ENCODE data around the gene PRPH2. TPM values are rescaled to one million over a fixed set of nuclear protein-coding genes. Genes with fewer than 3 reads are reported as not detected.
A peak's percentile ranks its signal among the peaks of the same experiment; 100 is the strongest.

The PRPH2 gene
- total RNA-seq, 1 experiment from 2014 or later, result 1.0 TPM

GRCh38 chr6:42698217-42698616 is 24.2 kb downstream of the PRPH2 start:
- POLR2A ChIA-PET, result interaction anchor here (0.7 kb wide), 1 partner anchor 23 kb away, joined by 3 read pairs; no protein-coding TSS in a partner anchor
- no peaks in the 10 kb centered on the region for H3K27me3 Mint-ChIP-seq (ENCODE audit: low read depth)
- peak; percentile 73 for ATAC-seq
- CTCF ChIA-PET, result interaction anchor here (0.7 to 2.2 kb wide), 7 partner anchors 10 to 446 kb away, joined by 3 to 7 read pairs (median 3); no protein-coding TSS in a partner anchor
- DNase-seq (ENCODE audit: low spot score), result no peak
- no peak overlapping the region for H3K4me3 Mint-ChIP-seq
- TF ChIP-seq ZSCAN18 (CRISPR knock-in tag; IDR thresholded peaks at IDR 0.05) (no peak), CREB1 (CRISPR knock-in tag; IDR thresholded peaks at IDR 0.05) (no peak), USF1 (CRISPR knock-in tag; IDR thresholded peaks at IDR 0.05) (no peak)
- no peaks in the 10 kb centered on the region for H3K36me3 Mint-ChIP-seq
- H3K27ac Mint-ChIP-seq, result no peak overlapping the region
- no peaks in the 10 kb centered on the region for H3K4me1 Mint-ChIP-seq
- H3K9me3 Mint-ChIP-seq, result no peaks in the 10 kb centered on the region

GRCh38 chr6:42697268-42697655 is 25.1 kb downstream of the PRPH2 start:
- H3K27me3 Mint-ChIP-seq (ENCODE audit: low read depth), result no peaks in the 10 kb centered on the region
- no peak for ATAC-seq
- ChIA-PET CTCF (interaction anchor here (0.6 to 2.2 kb wide), 3 partner anchors 11 to 148 kb away, joined by 3 to 7 read pairs (median 5); no protein-coding TSS in a partner anchor), POLR2A (interaction anchor here (0.6 kb wide), 1 partner anchor 321 kb away, joined by 5 read pairs; no protein-coding TSS in a partner anchor)
- TF ChIP-seq ESRRA (CRISPR knock-in tag; IDR thresholded peaks at IDR 0.05; ENCODE audit: borderline replicate concordance), result no peak
- H3K4me3 Mint-ChIP-seq, result no peak overlapping the region
- peaks cover 5% of the 10 kb centered on the region for H3K36me3 Mint-ChIP-seq
- DNase-seq (ENCODE audit: low spot score), result no peak
- H3K9me3 Mint-ChIP-seq, result no peaks in the 10 kb centered on the region
- no peak overlapping the region for H3K27ac Mint-ChIP-seq
- H3K4me1 Mint-ChIP-seq, result no peaks in the 10 kb centered on the region

GRCh38 chr6:42696526-42697267 is 25.7 kb downstream of the PRPH2 start:
- CTCF ChIA-PET, result interaction anchor here (2.1 kb wide), 1 partner anchor 35 kb away, joined by 7 read pairs; no protein-coding TSS in a partner anchor
- H3K4me3 Mint-ChIP-seq, result no peak overlapping the region
- no peak for DNase-seq (ENCODE audit: low spot score)
- ATAC-seq, result no peak
- H3K27ac Mint-ChIP-seq, result no peak overlapping the region
- POLR2A ChIA-PET, result interaction anchor here (0.6 kb wide), 1 partner anchor 320 kb away, joined by 5 read pairs; no protein-coding TSS in a partner anchor
- no peaks in the 10 kb centered on the region for H3K27me3 Mint-ChIP-seq (ENCODE audit: low read depth)
- no peaks in the 10 kb centered on the region for H3K4me1 Mint-ChIP-seq
- TF ChIP-seq SP1 (CRISPR knock-in tag; conservative IDR thresholded peaks at IDR 0.05) (no peak), NR2C2 (CRISPR knock-in tag; IDR thresholded peaks at IDR 0.05) (no peak), E2F1 (CRISPR knock-in tag; IDR thresholded peaks at IDR 0.05) (no peak), IRF2 (CRISPR knock-in tag; IDR thresholded peaks at IDR 0.05; ENCODE audit: borderline replicate concordance, low read depth) (no peak), CREB1 (CRISPR knock-in tag; IDR thresholded peaks at IDR 0.05) (no peak), ARID4B (CRISPR knock-in tag; IDR thresholded peaks at IDR 0.05; ENCODE audit: borderline replicate concordance) (no peak), GTF2I (CRISPR knock-in tag; conservative IDR thresholded peaks at IDR 0.05) (no peak), ATF2 (CRISPR knock-in tag; IDR thresholded peaks at IDR 0.05; ENCODE audit: borderline replicate concordance, low read depth) (no peak), NFE2L1 (CRISPR knock-in tag; IDR thresholded peaks at IDR 0.05) (no peak), TEAD4 (CRISPR knock-in tag; IDR thresholded peaks at IDR 0.05) (no peak)
- no peaks in the 10 kb centered on the region for H3K9me3 Mint-ChIP-seq
- H3K36me3 Mint-ChIP-seq, result peaks cover 5% of the 10 kb centered on the region
